Measurements from ENCODE around the gene RBBP8NL.

Gene RBBP8NL

DNA sequence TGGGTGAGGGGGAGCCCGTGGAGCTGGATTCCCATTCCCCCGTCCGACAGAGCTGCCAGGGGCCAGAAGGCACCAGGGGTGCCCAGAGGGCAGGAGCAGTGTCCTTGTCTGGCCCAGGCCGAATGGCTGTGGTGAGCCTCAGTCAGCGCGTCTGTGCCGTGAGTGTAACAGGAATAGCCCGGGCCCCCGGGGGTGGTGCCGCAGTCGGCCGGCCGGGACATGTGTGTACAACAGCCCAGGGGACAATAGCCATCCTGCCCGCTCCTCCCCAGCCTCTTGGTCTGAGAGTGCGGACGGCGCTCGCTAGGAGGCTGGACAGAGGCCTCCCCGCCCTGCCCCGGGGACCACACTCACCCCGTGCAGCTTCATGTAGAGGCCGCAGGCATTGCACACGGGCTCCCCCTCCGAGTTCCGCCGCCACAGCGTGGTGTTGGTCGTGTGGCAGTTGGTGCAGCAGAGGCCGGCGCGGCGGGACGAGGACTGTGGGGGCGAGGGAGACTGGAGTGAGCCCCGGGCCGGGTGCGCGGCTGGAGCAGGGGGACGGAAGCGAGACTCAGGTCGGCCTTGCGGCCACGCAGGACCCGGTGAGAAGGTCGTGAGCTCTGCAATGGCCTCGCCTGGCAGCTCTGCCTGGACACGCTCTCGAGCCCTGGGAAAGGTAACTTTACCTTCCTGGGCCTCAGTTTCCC is 38.9 kb upstream of the RBBP8NL start:
- no peak for FAIRE-seq
- no peak for DNase-seq (ENCODE audit: insufficient read length, low spot score)
- TF ChIP-seq, protein P1, sequence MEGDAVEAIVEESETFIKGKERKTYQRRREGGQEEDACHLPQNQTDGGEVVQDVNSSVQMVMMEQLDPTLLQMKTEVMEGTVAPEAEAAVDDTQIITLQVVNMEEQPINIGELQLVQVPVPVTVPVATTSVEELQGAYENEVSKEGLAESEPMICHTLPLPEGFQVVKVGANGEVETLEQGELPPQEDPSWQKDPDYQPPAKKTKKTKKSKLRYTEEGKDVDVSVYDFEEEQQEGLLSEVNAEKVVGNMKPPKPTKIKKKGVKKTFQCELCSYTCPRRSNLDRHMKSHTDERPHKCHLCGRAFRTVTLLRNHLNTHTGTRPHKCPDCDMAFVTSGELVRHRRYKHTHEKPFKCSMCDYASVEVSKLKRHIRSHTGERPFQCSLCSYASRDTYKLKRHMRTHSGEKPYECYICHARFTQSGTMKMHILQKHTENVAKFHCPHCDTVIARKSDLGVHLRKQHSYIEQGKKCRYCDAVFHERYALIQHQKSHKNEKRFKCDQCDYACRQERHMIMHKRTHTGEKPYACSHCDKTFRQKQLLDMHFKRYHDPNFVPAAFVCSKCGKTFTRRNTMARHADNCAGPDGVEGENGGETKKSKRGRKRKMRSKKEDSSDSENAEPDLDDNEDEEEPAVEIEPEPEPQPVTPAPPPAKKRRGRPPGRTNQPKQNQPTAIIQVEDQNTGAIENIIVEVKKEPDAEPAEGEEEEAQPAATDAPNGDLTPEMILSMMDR (IDR thresholded peaks at IDR 0.05; ENCODE audit: insufficient read depth, missing control alignments) = no peak

DNA sequence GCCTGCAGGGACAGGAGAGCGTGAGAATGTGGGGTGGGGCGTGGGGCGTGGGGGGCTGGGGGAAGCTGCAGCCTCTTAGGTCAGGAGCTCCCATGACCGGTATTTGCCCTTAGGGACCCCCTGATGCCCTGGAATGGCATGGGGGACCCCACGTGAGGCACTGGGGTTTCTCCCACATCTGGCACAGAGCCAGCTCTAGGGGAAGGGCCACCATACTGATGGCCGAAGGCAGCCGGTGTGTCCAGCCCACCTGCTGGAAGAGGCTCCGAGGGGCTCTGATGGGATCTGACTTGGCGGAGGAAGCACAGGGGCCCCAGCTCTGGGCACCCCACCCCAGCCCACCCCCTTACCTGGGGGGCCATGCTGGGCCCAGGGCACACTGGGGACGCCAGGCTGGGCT is 37.7 kb upstream of the RBBP8NL start:
- TF ChIP-seq, protein P1 (IDR thresholded peaks at IDR 0.05; ENCODE audit: insufficient read depth, missing control alignments) = no peak
- DNase-seq (ENCODE audit: insufficient read length, low spot score) (no peak), FAIRE-seq (no peak)

DNA sequence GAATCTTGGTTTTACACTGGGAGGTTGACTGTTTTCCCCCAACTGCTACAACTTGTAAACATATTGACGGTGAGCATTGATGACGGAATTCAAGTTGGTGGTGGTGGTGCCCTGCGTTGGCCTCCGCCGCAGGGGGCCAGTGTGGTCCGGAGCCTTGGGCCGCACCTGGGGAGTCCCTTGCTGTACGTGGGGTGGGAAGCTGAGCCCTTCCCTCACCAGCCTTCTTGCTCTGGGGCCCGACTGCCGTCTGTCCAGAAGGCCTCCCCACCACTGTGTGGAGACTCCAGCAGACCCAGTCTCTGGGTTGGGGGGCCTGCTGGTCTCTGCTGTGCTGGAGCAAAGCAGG is 37.1 kb upstream of the RBBP8NL start:
- TF ChIP-seq, protein P1 (IDR thresholded peaks at IDR 0.05; ENCODE audit: insufficient read depth, missing control alignments) = no peak
- FAIRE-seq (no peak), DNase-seq (ENCODE audit: insufficient read length, low spot score) (no peak)

DNA sequence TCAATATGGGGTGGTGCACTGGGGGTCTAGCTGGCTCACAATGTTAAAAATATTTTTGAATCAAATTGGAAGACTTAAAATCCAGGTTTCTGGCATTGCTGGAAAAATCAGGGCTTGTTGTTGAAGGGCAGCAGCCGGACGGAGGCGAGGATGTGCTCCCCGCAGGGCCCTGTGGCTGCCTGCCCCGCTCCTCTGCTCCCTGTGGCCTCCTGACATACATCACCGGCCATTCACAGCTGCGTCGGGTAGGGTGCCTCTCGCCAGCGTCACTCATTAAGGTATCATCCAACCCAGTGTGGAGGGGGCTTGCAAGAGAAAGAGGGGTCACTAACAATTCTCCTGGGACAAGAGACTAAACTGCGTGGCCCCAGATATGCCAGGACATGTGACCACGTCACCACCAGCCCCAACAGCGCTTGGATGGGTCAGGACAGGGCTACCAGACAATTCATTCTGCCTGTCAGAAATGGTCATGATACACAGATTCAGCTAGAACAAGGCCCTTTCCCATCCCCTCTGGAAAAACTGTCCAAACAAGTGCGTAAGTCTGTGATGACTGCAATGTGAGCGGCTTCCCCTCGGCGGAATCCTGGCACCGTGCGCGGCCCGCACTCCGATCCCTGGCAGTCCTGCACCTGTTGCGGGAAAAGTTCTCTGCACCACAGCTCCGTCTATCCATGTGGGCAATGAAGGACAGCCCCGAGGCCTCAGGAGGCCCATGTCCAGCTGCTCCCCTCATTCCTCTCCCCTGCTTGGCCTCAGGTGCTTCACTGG is 36.5 kb upstream of the RBBP8NL start:
- FAIRE-seq (no peak), DNase-seq (ENCODE audit: insufficient read length, low spot score) (no peak)
- TF ChIP-seq, protein P1 (IDR thresholded peaks at IDR 0.05; ENCODE audit: insufficient read depth, missing control alignments) = no peak

DNA sequence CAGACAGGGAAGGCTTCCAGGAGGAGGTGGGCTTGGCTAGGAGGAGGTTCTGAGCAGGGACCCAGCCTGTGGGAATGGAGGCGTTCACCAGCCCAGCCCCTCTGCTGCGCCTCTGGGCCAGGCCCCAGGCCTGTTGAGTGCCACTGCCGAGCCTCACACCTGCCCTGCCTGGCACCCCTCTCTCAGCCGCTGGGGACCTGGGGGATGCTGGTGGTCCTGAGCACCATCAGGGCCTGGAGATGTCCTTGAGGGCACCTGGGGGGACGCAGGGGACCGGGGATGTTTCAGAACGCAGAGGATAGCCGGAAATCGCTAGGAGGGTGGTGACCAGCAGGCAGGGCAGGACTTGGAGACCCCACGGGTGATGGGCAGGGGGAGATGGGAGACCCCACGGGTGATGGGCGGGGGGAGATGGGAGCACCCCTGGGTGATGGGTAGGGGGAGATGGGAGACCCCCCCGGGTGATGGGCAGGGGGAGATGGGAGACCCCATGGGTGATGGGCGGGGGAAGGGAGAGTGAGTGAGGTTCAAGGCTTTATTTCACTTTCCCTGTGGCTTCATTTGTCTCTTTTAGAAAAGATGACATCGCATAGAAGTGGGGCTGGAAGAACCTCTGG is 35.7 kb upstream of the RBBP8NL start:
- FAIRE-seq (no peak), DNase-seq (ENCODE audit: insufficient read length, low spot score) (no peak)
- TF ChIP-seq, protein P1 (IDR thresholded peaks at IDR 0.05; ENCODE audit: insufficient read depth, missing control alignments) = no peak

DNA sequence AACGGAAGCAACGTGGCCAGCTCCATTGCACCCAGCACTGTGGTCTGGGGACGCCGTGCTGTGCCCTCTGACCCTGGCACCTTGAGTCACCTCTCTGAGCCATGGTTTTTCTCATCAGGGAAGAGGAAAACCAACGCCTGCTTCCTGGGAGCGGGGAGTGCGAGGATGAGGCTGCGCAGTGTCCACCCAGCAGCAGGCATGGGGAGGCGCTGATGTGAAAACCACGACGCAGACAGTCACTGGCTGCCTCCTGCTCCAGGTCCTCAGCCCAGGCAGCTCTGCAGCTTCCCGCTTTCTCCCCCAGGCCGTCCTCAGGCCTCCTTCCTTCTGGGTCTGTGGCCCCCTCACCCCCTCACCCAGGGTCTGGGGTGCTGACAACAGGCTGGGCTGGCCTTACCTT is 34.5 kb upstream of the RBBP8NL start:
- no peak for FAIRE-seq
- no peak for DNase-seq (ENCODE audit: insufficient read length, low spot score)
- TF ChIP-seq, protein P1 (IDR thresholded peaks at IDR 0.05; ENCODE audit: insufficient read depth, missing control alignments) = no peak

DNA sequence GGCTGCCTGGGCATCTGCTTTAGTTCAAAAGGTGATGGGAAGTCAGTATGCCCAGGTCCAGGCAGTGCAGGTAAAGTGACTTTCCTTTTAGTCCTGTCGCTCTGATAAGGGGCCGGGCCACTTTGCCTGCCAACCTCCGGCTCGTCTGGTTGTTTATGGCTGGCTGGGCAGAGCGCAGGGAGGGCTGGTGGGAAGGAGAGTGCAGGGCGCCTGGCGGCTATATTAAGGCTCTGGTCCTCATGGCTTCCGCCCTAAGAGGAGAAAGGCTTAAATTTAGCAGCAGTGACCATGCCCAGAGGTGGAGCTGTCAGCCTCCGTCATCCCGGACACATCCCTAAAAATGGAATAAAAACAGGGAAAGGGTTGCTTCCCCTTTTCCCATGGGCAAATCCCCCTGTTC is 33.8 kb upstream of the RBBP8NL start:
- TF ChIP-seq, protein P1 (IDR thresholded peaks at IDR 0.05; ENCODE audit: insufficient read depth, missing control alignments) = no peak
- FAIRE-seq (no peak), DNase-seq (ENCODE audit: insufficient read length, low spot score) (no peak)
